Activated gamma-delta T cell (primary cell): ENCODE measurements around the gene CACNG7.

ENCODE experiments used
- DNase-seq: peaks from one replicate; lab custom pipeline; 2025; lab: John Stamatoyannopoulos, UW

The CACNG7 gene

GRCh38 chr19:53878776-53879139, 30.3 kb upstream of the CACNG7 start:
- DNase-seq: no peak

GRCh38 chr19:53879140-53880081, 29.7 kb upstream of the CACNG7 start:
- DNase-seq: peak; percentile 60

GRCh38 chr19:53880711-53881481, 28.2 kb upstream of the CACNG7 start:
- DNase-seq: no peak

- peak; percentile 53 for DNase-seq
These were observed 27.3 kb upstream of the CACNG7 start, which contains the start of gene PRKCG for GRCh38 chr19:53881482-53882390. TSS of gene PRKCG (plus strand) at chr19:53882197. CDS start at chr19:53882495, 298 bp downstream.

GRCh38 chr19:53882391-53883050, 26.6 kb upstream of the CACNG7 start:
- no peak for DNase-seq

- DNase-seq: peak; percentile 20
These were observed 25.8 kb upstream of the CACNG7 start for GRCh38 chr19:53883231-53883661.

- DNase-seq: no peak
These were observed 25.3 kb upstream of the CACNG7 start for GRCh38 chr19:53883741-53884140.

- DNase-seq: no peak
These were observed 24.8 kb upstream of the CACNG7 start for GRCh38 chr19:53884256-53884655.

GRCh38 chr19:53885036-53885435, 24.0 kb upstream of the CACNG7 start:
- no peak for DNase-seq

- DNase-seq: no peak
These were observed 16.6 kb upstream of the CACNG7 start for GRCh38 chr19:53892301-53892980.

GRCh38 chr19:53892981-53893325, 16.1 kb upstream of the CACNG7 start:
- DNase-seq: no peak

GRCh38 chr19:53894707-53895106, 14.4 kb upstream of the CACNG7 start:
- DNase-seq: no peak

- no peak for DNase-seq
These were observed 12.4 kb upstream of the CACNG7 start for GRCh38 chr19:53896682-53897081.

- no peak for DNase-seq
These were observed 11.6 kb upstream of the CACNG7 start for GRCh38 chr19:53897459-53897858.

- DNase-seq: no peak
These were observed 10.9 kb upstream of the CACNG7 start for GRCh38 chr19:53898166-53898565.

- DNase-seq: no peak
These were observed 10.3 kb upstream of the CACNG7 start for GRCh38 chr19:53898636-53899341.

- no peak for DNase-seq
These were observed 8.8 kb upstream of the CACNG7 start for GRCh38 chr19:53900191-53900860.

GRCh38 chr19:53903055-53903680, 5.9 kb upstream of the CACNG7 start:
- DNase-seq: no peak

GRCh38 chr19:53904909-53905308, 4.2 kb upstream of the CACNG7 start:
- DNase-seq: no peak
